RWPE1 (cell line): Measurements from ENCODE around the gene GPR180.

Source experiments
- CTCF ChIA-PET: fragments of 350-600 bp; sonication (Branson Sonifier 250); formaldehyde crosslinking; extraction: SDS; loops from one replicate; lab custom pipeline; 2021; lab: Yijun Ruan, JAX
- POLR2A ChIA-PET: fragments of 400-600 bp; formaldehyde crosslinking; extraction: SDS; loops from one replicate; lab custom pipeline; 2020; ENCODE audit warnings: antibody characterized with exemption; ENCODE audit not compliant: low non-redundant PET; lab: Yijun Ruan, JAX
- DNase-seq: peaks from one replicate; pipeline ENCODE4 v3.0.0; 2012; ENCODE audit warnings: low spot score
- H3K27ac ChIP-seq: fragments of 450-650 bp; 2 replicates; pipeline ENCODE4 v1.5.1; 2017
- CTCF ChIP-seq: fragments of 450-650 bp; conservative IDR thresholded peaks from 2 replicates; pipeline ENCODE4 v1.5.1; 2017; ENCODE audit warnings: low read depth, mild to moderate bottlenecking

Gene GPR180

DNA sequence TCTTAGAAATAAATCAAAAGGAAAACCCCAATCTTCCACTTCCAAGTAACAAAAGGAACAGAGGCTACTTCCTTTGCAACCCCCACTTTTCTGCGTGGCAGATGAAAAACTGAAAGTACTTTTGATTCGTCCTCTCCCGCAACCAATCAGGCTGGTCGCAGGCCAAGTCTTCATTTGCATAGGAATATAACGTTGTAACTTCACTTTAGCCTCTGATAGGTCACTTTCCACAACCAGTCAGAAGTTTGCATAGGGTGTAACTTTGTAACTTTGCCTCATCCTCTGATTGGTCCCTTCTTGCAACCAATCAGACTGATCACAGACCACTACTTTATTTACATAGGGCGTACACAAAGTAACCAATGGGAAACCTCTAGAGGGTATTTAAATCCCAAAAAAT lies 42.9 kb upstream of the GPR180 start:
- no peak for TF ChIP-seq CTCF
- ChIA-PET CTCF (no interaction called here), POLR2A (no interaction called here)
- no peak overlapping the region for H3K27ac ChIP-seq
- no peak for DNase-seq

DNA sequence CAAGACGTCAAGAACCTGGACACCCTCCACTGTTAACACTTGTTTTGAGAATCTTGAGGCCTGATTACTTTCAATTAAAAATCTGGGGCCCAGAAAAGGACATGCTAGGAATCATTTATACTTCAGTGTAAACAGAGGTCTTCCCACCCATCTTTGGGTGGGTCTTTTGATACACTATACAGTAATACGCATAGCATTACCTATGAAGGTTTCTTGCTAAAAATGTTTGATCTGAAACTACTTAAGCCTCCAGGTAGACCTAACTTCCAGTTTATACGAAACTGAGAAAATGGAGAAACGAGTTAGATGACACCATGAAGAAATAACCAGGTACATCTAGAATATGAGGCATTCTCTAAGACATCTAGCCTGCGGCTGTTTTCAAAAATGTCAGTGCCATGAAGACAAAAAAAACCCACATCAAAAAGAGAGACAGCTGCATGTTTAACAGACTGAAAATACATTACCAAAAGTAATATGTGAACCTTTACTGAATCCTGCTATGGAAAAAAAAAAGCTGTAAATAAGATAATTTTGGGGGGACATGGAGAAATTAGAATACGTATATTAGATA lies 42.3 kb upstream of the GPR180 start:
- CTCF ChIA-PET: no interaction called here

GRCh38 chr13:94560116-94560515 lies 41.5 kb upstream of the GPR180 start:
- ChIA-PET POLR2A (no interaction called here), CTCF (no interaction called here)
- no peak overlapping the region for H3K27ac ChIP-seq
- DNase-seq: no peak
- TF ChIP-seq CTCF: no peak

More for the DNA sequence above, 42.3 kb upstream of the GPR180 start:
- DNase-seq: no peak
- H3K27ac ChIP-seq: no peak overlapping the region
- no peak for TF ChIP-seq CTCF
- POLR2A ChIA-PET: no interaction called here

GRCh38 chr13:94561126-94561525 lies 40.5 kb upstream of the GPR180 start:
- no peak for DNase-seq
- POLR2A ChIA-PET: no interaction called here
- H3K27ac ChIP-seq: no peak overlapping the region
- no peak for TF ChIP-seq CTCF
- CTCF ChIA-PET: no interaction called here

DNA sequence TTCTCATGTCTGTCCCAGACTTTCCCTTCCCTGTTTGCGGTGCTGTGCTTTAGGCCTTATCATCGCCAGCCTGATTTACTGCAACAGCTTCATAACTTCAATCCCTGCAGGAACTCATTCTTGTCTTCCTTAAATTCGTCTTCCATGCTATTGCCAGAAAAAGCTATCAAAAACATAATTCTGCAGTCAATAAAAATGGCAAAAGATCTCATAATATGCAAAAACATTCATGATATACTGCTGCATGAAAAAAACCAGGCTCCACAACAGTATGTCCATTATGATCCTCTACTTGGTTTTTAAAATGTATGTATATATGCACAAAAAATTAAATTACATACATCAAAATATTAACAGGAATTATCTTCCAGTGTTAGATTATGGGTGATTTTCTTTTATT lies 34.1 kb upstream of the GPR180 start:
- no peak for DNase-seq
- H3K27ac ChIP-seq: no peak overlapping the region
- CTCF ChIA-PET: interaction anchor here (1.0 kb wide), 1 partner anchor 41 kb away, joined by 3 read pairs; no protein-coding TSS in a partner anchor
- TF ChIP-seq CTCF: no peak
- POLR2A ChIA-PET: no interaction called here

DNA sequence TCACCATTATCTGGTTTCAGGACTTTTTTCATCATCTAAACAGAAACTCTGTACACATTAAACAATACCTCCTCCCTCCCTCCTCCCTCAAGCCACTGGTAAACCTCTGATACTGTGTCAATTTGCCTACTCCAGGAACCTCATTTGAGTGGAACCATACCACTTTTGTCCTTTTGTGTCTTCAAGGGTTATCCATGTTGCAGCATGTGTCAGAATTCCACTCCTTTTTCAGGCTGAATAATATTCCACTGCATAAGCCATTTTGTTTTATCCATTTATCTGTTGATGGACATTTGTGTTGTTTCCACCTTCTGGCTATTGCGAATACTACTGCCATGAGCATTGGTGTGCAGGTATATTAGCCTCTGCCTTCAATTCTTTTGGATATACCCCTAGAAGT lies 33.2 kb upstream of the GPR180 start:
- DNase-seq: no peak
- ChIA-PET POLR2A (no interaction called here), CTCF (interaction anchor here (1.0 kb wide), 1 partner anchor 41 kb away, joined by 3 read pairs; no protein-coding TSS in a partner anchor)
- no peak for TF ChIP-seq CTCF
- H3K27ac ChIP-seq: no peak overlapping the region
